NCI-H1417 treated with DMSO at 0.1 percent for 48 hours (cell line): ENCODE results near the gene COASY.

Source experiments
- DNase-seq: peaks from one replicate; lab custom pipeline; 2025; lab: John Stamatoyannopoulos, UW

The COASY gene

DNA sequence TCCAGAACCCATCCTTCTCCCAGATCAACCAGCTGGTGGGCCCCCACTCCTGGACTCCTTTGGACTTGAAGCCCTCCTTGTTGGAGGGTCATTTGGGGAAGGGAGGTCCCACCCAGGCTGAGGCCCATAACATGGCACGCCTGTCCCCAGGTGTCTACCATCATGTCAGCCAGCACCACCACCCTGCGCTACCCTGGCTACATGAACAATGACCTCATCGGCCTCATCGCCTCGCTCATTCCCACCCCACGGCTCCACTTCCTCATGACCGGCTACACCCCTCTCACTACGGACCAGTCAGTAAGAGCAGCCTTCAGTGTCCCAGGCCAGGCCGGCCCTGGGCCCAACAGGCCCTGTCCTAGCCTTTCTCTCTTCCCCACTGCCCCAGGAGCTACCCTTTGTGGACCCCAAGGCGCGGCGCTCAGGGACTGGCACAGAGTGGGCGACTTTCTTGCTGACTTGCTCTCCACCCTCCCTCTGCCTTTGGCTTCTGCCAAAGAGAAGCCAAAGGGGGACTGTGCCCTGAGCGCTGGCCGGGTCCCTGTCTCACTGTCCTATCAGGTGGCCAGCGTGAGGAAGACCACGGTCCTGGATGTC is 51.8 kb downstream of the COASY start:
- no peak for DNase-seq
